ENCODE measurements around the gene FXYD4. TPM values are rescaled to one million over a fixed set of nuclear protein-coding genes. Genes with fewer than 3 reads are reported as not detected.
"Not testable (repeated sequence)": the region's sequence is repeated elsewhere in the genome, so short reads cannot be mapped to it uniquely, and the experiment has no call there.

The FXYD4 gene
- polyA plus RNA-seq, 1 donor (not counting 4 experiments of a cell fraction or from before 2014, with no cell fraction given), result not detected

GRCh38 chr10:43336641-43337318 lies 34.7 kb upstream of the FXYD4 start:
- dilution Hi-C loops (cut with MboI; ENCODE audit: extremely low pct_ligation_motif_present, low sequenced_read_pairs), result no loop called here
- Histone ChIP-seq H3K9me1 (ENCODE audit: control insufficient read depth, extremely low read depth, insufficient read depth, low read length) (no peaks in the 10 kb centered on the region), H3K27ac (ENCODE audit: control insufficient read depth, insufficient read depth, low read length) (no peak overlapping the region), H4K20me1 (ENCODE audit: control insufficient read depth, extremely low read depth, insufficient read depth, low read length) (no peaks in the 10 kb centered on the region), H3K4me2 (ENCODE audit: control insufficient read depth, extremely low read depth, insufficient read depth, low read depth, low read length) (no peak overlapping the region), H3K79me2 (ENCODE audit: control insufficient read depth, insufficient read depth, low read length) (no peaks in the 10 kb centered on the region), H3K36me3 (ENCODE audit: control insufficient read depth in 2 of 2, extremely low read depth in 1 of 2, insufficient read depth in 2 of 2, low read length in 2 of 2) (no peaks in the 10 kb centered on the region), H3K9me3 (ENCODE audit: control insufficient read depth, low read depth, low read length) (no peaks in the 10 kb centered on the region), H2AFZ (ENCODE audit: control insufficient read depth, low read length) (no peak overlapping the region), H3K4me3 (ENCODE audit: control insufficient read depth in 2 of 3, extremely low read depth in 1 of 3, insufficient read depth in 2 of 3, low read depth in 1 of 3, low read length in 3 of 3) (no peak overlapping the region), H3K27me3 (ENCODE audit: control insufficient read depth, extremely low read depth, insufficient read depth, low read length) (no peaks in the 10 kb centered on the region), H3K4me1 (ENCODE audit: control insufficient read depth, extremely low read depth, insufficient read depth, low read length) (peaks cover 11% of the 10 kb centered on the region), H3K9ac (ENCODE audit: control insufficient read depth, extremely low read depth, insufficient read depth, low read length) (no peak overlapping the region)
- DNase-seq (ENCODE audit: low read depth, low spot score), result no peak
- FAIRE-seq, result no peak
- no peak for TF ChIP-seq CTCF (optimal IDR thresholded peaks at IDR 0.05 in 1 of 3, IDR thresholded peaks at IDR 0.05 in 1 of 3, conservative IDR thresholded peaks at IDR 0.05 in 1 of 3; ENCODE audit: extremely low read depth in 1 of 3, insufficient read depth in 2 of 3, low read length in 3 of 3)
- TF ChIP-seq EZH2 (IDR thresholded peaks at IDR 0.05; ENCODE audit: low read length), result no peak

GRCh38 chr10:43337536-43337935 lies 33.9 kb upstream of the FXYD4 start:
- H3K9ac ChIP-seq (ENCODE audit: control insufficient read depth, extremely low read depth, insufficient read depth, low read length); H3K9me1 ChIP-seq (ENCODE audit: control insufficient read depth, extremely low read depth, insufficient read depth, low read length); H4K20me1 ChIP-seq (ENCODE audit: control insufficient read depth, extremely low read depth, insufficient read depth, low read length); H3K27ac ChIP-seq (ENCODE audit: control insufficient read depth, insufficient read depth, low read length); H3K27me3 ChIP-seq (ENCODE audit: control insufficient read depth, extremely low read depth, insufficient read depth, low read length); FAIRE-seq; H3K79me2 ChIP-seq (ENCODE audit: control insufficient read depth, insufficient read depth, low read length); H3K9me3 ChIP-seq (ENCODE audit: control insufficient read depth, low read depth, low read length); H3K36me3 ChIP-seq (ENCODE audit: control insufficient read depth in 2 of 2, extremely low read depth in 1 of 2, insufficient read depth in 2 of 2, low read length in 2 of 2); dilution Hi-C loops (cut with MboI; ENCODE audit: extremely low pct_ligation_motif_present, low sequenced_read_pairs); DNase-seq (ENCODE audit: low read depth, low spot score); H3K4me3 ChIP-seq (ENCODE audit: control insufficient read depth in 2 of 3, extremely low read depth in 1 of 3, insufficient read depth in 2 of 3, low read depth in 1 of 3, low read length in 3 of 3); H2AFZ ChIP-seq (ENCODE audit: control insufficient read depth, low read length); H3K4me2 ChIP-seq (ENCODE audit: control insufficient read depth, extremely low read depth, insufficient read depth, low read depth, low read length): not testable (repeated sequence)
- H3K4me1 ChIP-seq (ENCODE audit: control insufficient read depth, extremely low read depth, insufficient read depth, low read length), result peaks cover 11% of the 10 kb centered on the region

GRCh38 chr10:43338117-43338516 lies 33.3 kb upstream of the FXYD4 start:
- Histone ChIP-seq H3K79me2 (ENCODE audit: control insufficient read depth, insufficient read depth, low read length) (no peaks in the 10 kb centered on the region), H3K36me3 (ENCODE audit: control insufficient read depth in 2 of 2, extremely low read depth in 1 of 2, insufficient read depth in 2 of 2, low read length in 2 of 2) (no peaks in the 10 kb centered on the region), H2AFZ (ENCODE audit: control insufficient read depth, low read length) (no peak overlapping the region), H3K4me2 (ENCODE audit: control insufficient read depth, extremely low read depth, insufficient read depth, low read depth, low read length) (no peak overlapping the region), H3K9ac (ENCODE audit: control insufficient read depth, extremely low read depth, insufficient read depth, low read length) (no peak overlapping the region), H3K27me3 (ENCODE audit: control insufficient read depth, extremely low read depth, insufficient read depth, low read length) (no peaks in the 10 kb centered on the region), H3K9me1 (ENCODE audit: control insufficient read depth, extremely low read depth, insufficient read depth, low read length) (no peaks in the 10 kb centered on the region), H4K20me1 (ENCODE audit: control insufficient read depth, extremely low read depth, insufficient read depth, low read length) (no peaks in the 10 kb centered on the region), H3K4me3 (ENCODE audit: control insufficient read depth in 2 of 3, extremely low read depth in 1 of 3, insufficient read depth in 2 of 3, low read depth in 1 of 3, low read length in 3 of 3) (no peak overlapping the region), H3K27ac (ENCODE audit: control insufficient read depth, insufficient read depth, low read length) (no peak overlapping the region), H3K9me3 (ENCODE audit: control insufficient read depth, low read depth, low read length) (no peaks in the 10 kb centered on the region), H3K4me1 (ENCODE audit: control insufficient read depth, extremely low read depth, insufficient read depth, low read length) (peaks cover 11% of the 10 kb centered on the region)
- DNase-seq (ENCODE audit: low read depth, low spot score), result no peak
- dilution Hi-C loops (cut with MboI; ENCODE audit: extremely low pct_ligation_motif_present, low sequenced_read_pairs), result no loop called here
- no peak for TF ChIP-seq CTCF (optimal IDR thresholded peaks at IDR 0.05 in 1 of 3, IDR thresholded peaks at IDR 0.05 in 1 of 3, conservative IDR thresholded peaks at IDR 0.05 in 1 of 3; ENCODE audit: extremely low read depth in 1 of 3, insufficient read depth in 2 of 3, low read length in 3 of 3)
- TF ChIP-seq EZH2 (IDR thresholded peaks at IDR 0.05; ENCODE audit: low read length), result no peak
- FAIRE-seq, result no peak
